Measurements from ENCODE around the gene PLEK. TPM values are rescaled to one million over a fixed set of nuclear protein-coding genes. Genes with fewer than 3 reads are reported as not detected.

Gene PLEK
- total RNA-seq, 1 experiment from 2014 or later = 0.13 TPM

DNA sequence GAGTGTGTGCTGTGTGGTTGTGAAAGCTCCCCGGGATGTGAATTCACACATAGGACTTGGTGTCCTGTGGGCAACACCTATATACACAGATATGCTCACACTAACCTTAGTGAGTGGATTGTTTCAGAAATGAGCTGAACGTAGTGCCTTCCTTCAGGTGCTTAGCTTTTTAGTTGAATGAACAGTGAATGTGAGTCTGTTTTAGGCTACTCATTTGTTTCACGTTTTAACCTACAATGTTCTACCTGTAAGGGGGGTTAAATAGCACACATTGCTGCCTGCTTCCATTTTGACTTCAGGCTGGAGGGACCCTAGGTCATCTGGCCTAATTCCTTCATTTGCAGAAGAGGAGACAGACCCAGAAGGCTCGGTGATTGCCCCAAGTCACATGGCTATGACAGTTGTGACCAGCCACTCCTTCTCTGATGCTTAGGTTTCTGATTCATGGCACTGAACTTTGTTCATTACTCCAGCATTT is 1.0 kb downstream of the PLEK start:
- intact Hi-C loops (cut with micrococcal nuclease; ENCODE audit: unreplicated experiment) = no loop called here

GRCh38 chr2:68367953-68368653 is 3.0 kb downstream of the PLEK start:
- intact Hi-C loops (cut with micrococcal nuclease; ENCODE audit: unreplicated experiment) (no loop called here), in situ Hi-C loops (cut with HindIII; ENCODE audit: low pct_unique_long_range_greater_than_20kb, low sequenced_read_pairs) (no loop called here)
- no peak for ATAC-seq
- no peak overlapping the region for H3K4me3 ChIP-seq (ENCODE audit: low read depth in 2 of 2, low read length in 2 of 2)
- no peak overlapping the region for H3K27ac ChIP-seq (ENCODE audit: low read length)
- CTCF ChIA-PET = no interaction called here
- H3K27me3 ChIP-seq (ENCODE audit: control insufficient read depth, insufficient read depth, low read length) = no peaks in the 10 kb centered on the region
- POLR2A ChIA-PET = no interaction called here
- TF ChIP-seq REST (IDR thresholded peaks at IDR 0.05; ENCODE audit: insufficient read depth in 1 of 2, low read depth in 2 of 2, low read length in 1 of 2) (no peak), SIN3A (IDR thresholded peaks at IDR 0.05; ENCODE audit: borderline replicate concordance, insufficient read depth, low read depth, low read length) (no peak), POLR2AphosphoS5 (IDR thresholded peaks at IDR 0.05; ENCODE audit: low read depth, low read length) (no peak), TCF7L2 (IDR thresholded peaks at IDR 0.05; ENCODE audit: low read depth, low read length) (no peak), CTCF (IDR thresholded peaks at IDR 0.05) (no peak)
- no peak for DNase-seq (ENCODE audit: low read depth, low spot score)
- no peaks in the 10 kb centered on the region for H3K4me1 ChIP-seq (ENCODE audit: control insufficient read depth, insufficient read depth, low read length)
- no TSS peak for BruUV-seq (replicated peaks)
- no peaks in the 10 kb centered on the region for H3K9me3 ChIP-seq (ENCODE audit: control insufficient read depth, insufficient read depth, low read depth, low read length)
- H3K36me3 ChIP-seq (ENCODE audit: control insufficient read depth, insufficient read depth, low read length) = no peaks in the 10 kb centered on the region

More for the DNA sequence above, 1.0 kb downstream of the PLEK start:
- H3K36me3 ChIP-seq (ENCODE audit: control insufficient read depth, insufficient read depth, low read length) = no peaks in the 10 kb centered on the region
- H3K27ac ChIP-seq (ENCODE audit: low read length) = no peak overlapping the region
- ATAC-seq (no peak), DNase-seq (ENCODE audit: low read depth, low spot score) (no peak)
- no peaks in the 10 kb centered on the region for H3K9me3 ChIP-seq (ENCODE audit: control insufficient read depth, insufficient read depth, low read depth, low read length)
- ChIA-PET POLR2A (no interaction called here), CTCF (no interaction called here)
- TF ChIP-seq TCF7L2 (IDR thresholded peaks at IDR 0.05; ENCODE audit: low read depth, low read length) (no peak), SIN3A (IDR thresholded peaks at IDR 0.05; ENCODE audit: borderline replicate concordance, insufficient read depth, low read depth, low read length) (no peak), POLR2AphosphoS5 (IDR thresholded peaks at IDR 0.05; ENCODE audit: low read depth, low read length) (no peak), CTCF (IDR thresholded peaks at IDR 0.05) (no peak), REST (IDR thresholded peaks at IDR 0.05; ENCODE audit: insufficient read depth in 1 of 2, low read depth in 2 of 2, low read length in 1 of 2) (no peak)
- no peaks in the 10 kb centered on the region for H3K27me3 ChIP-seq (ENCODE audit: control insufficient read depth, insufficient read depth, low read length)
- no TSS peak for BruUV-seq (replicated peaks)
- H3K4me3 ChIP-seq (ENCODE audit: low read depth in 2 of 2, low read length in 2 of 2) = no peak overlapping the region
- no peaks in the 10 kb centered on the region for H3K4me1 ChIP-seq (ENCODE audit: control insufficient read depth, insufficient read depth, low read length)
- in situ Hi-C loops (cut with HindIII; ENCODE audit: low pct_unique_long_range_greater_than_20kb, low sequenced_read_pairs) = no loop called here
